GM18505 (cell line): ENCODE measurements around the gene RCBTB1.
"Not testable (repeated sequence)": the region's sequence is repeated elsewhere in the genome, so short reads cannot be mapped to it uniquely, and the experiment has no call there.

Experiments used
- ATAC-seq: cut with Tn5 transposase; IDR thresholded peaks from one replicate; pipeline ENCODE4 v1.9.1; 2021; ENCODE audit not compliant: unreplicated experiment
- POLR2A ChIP-seq: IDR thresholded peaks from 4 replicates; pipeline ENCODE4 v1.6.1; 2011; ENCODE audit warnings: borderline replicate concordance; ENCODE audit not compliant: insufficient read depth, insufficient read length; ENCODE audit errors: extremely low read depth

RCBTB1 gene

GRCh38 chr13:49532593-49532992, 52.8 kb downstream of the RCBTB1 start:
- no peak for ATAC-seq
- no peak for TF ChIP-seq POLR2A

GRCh38 chr13:49530457-49530856, 54.9 kb downstream of the RCBTB1 start:
- ATAC-seq: peak; percentile 68
- TF ChIP-seq POLR2A: no peak

GRCh38 chr13:49528161-49528560, 57.2 kb downstream of the RCBTB1 start:
- no peak for ATAC-seq
- TF ChIP-seq POLR2A: no peak

- no peak for TF ChIP-seq POLR2A
- ATAC-seq: no peak
These were observed 58.2 kb downstream of the RCBTB1 start for GRCh38 chr13:49527123-49527522.

- no peak for TF ChIP-seq POLR2A
- no peak for ATAC-seq
These were observed 60.4 kb downstream of the RCBTB1 start for GRCh38 chr13:49524740-49525501.

GRCh38 chr13:49521224-49521623, 64.1 kb downstream of the RCBTB1 start:
- no peak for ATAC-seq
- TF ChIP-seq POLR2A: no peak

- no peak for ATAC-seq
- no peak for TF ChIP-seq POLR2A
These were observed 67.9 kb downstream of the RCBTB1 start for GRCh38 chr13:49517461-49517860.

GRCh38 chr13:49516467-49516866, 68.9 kb downstream of the RCBTB1 start:
- no peak for TF ChIP-seq POLR2A
- ATAC-seq: no peak

GRCh38 chr13:49512578-49512977, 72.8 kb downstream of the RCBTB1 start:
- no peak for TF ChIP-seq POLR2A
- ATAC-seq: no peak

GRCh38 chr13:49503951-49504350, 81.4 kb downstream of the RCBTB1 start:
- TF ChIP-seq POLR2A: no peak
- ATAC-seq: no peak

GRCh38 chr13:49502954-49503353, 82.4 kb downstream of the RCBTB1 start:
- no peak for TF ChIP-seq POLR2A
- no peak for ATAC-seq

- no peak for TF ChIP-seq POLR2A
- no peak for ATAC-seq
These were observed 85.3 kb downstream of the RCBTB1 start for GRCh38 chr13:49499889-49500660.

GRCh38 chr13:49498206-49498605, 87.2 kb downstream of the RCBTB1 start:
- no peak for ATAC-seq
- TF ChIP-seq POLR2A: no peak

GRCh38 chr13:49497272-49497671, 88.1 kb downstream of the RCBTB1 start:
- TF ChIP-seq POLR2A: no peak
- ATAC-seq: no peak

GRCh38 chr13:49496837-49497236, 88.5 kb downstream of the RCBTB1 start:
- not testable (repeated sequence) for ATAC-seq
